ENCODE data around the gene PHACTR2. TPM values are rescaled to one million over a fixed set of nuclear protein-coding genes. Genes with fewer than 3 reads are reported as not detected.
"Not testable (repeated sequence)": the region's sequence is repeated elsewhere in the genome, so short reads cannot be mapped to it uniquely, and the experiment has no call there.

The PHACTR2 gene
- total RNA-seq, 4 donors from 2014 or later: 95.0 to 127 (median 111) TPM

DNA sequence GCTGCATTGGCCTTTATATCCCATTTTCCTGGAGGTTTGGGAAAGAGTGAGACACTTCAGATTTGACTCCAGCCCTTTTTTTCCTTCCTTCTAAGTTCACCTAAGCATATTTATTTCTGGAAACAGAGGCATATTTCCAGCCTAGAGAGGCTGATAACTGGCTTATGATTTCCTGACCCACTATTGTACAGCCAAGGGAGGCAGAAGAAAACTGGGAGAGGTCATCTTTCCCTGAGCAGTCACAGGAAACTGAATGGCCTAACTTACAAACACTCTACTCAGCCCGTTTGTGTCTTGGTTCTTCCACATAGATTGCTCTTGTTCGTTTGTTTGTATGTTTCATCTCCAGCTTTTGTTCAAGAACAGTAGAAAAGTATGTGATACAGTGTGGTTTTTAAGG is 101.2 kb downstream of the PHACTR2 start:
- DNase-seq: no peak
- no peak for TF ChIP-seq POLR2A (IDR thresholded peaks at IDR 0.05)
- TF ChIP-seq, protein P1, sequence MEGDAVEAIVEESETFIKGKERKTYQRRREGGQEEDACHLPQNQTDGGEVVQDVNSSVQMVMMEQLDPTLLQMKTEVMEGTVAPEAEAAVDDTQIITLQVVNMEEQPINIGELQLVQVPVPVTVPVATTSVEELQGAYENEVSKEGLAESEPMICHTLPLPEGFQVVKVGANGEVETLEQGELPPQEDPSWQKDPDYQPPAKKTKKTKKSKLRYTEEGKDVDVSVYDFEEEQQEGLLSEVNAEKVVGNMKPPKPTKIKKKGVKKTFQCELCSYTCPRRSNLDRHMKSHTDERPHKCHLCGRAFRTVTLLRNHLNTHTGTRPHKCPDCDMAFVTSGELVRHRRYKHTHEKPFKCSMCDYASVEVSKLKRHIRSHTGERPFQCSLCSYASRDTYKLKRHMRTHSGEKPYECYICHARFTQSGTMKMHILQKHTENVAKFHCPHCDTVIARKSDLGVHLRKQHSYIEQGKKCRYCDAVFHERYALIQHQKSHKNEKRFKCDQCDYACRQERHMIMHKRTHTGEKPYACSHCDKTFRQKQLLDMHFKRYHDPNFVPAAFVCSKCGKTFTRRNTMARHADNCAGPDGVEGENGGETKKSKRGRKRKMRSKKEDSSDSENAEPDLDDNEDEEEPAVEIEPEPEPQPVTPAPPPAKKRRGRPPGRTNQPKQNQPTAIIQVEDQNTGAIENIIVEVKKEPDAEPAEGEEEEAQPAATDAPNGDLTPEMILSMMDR (IDR thresholded peaks at IDR 0.05): no peak
- Histone ChIP-seq H3K36me3 (peaks cover 0 to 7% of the 10 kb centered on the region in 2 donors), H3K4me1 (peaks cover 12% of the 10 kb centered on the region in 2 donors), H3K4me3 (replicated peaks in 1 of 3) (no peak overlapping the region), H3K9me3 (no peaks in the 10 kb centered on the region), H3K27ac (no peak overlapping the region), H3K27me3 (no peaks in the 10 kb centered on the region)
- WGBS, 2 donors: 74 to 80% methylated on average over 2 of the region's 2 CpGs
- intact Hi-C loops (cut with DNase I): no loop called here

DNA sequence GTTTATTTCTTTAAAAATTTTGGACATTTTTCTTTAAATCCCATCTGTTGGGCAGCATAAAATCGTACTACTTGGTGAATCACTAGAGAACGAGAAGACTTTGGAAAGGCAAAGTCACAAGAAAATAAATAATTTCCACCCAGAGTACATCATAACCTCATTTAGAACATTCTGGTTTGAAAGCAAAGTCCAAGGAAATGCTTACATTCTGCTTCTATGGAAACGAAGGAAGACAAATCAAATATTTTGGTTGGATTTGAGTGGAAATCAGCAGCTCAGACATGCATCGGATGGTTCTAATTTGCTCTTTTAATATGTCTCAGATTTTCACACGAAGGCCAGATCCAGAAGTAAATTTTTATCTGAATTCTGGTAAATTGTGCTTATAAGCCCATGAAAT is 104.7 kb downstream of the PHACTR2 start:
- intact Hi-C loops (cut with DNase I): no loop called here
- Histone ChIP-seq H3K9me3 (no peaks in the 10 kb centered on the region), H3K4me3 (replicated peaks in 1 of 3) (no peak overlapping the region), H3K4me1 (no peaks in the 10 kb centered on the region), H3K27ac (no peak overlapping the region), H3K36me3 (peaks cover 6 to 12% of the 10 kb centered on the region in 2 donors), H3K27me3 (no peaks in the 10 kb centered on the region)
- no peak for DNase-seq
- no peak for TF ChIP-seq POLR2A (IDR thresholded peaks at IDR 0.05)
- TF ChIP-seq, protein P1 (IDR thresholded peaks at IDR 0.05): no peak
- 72 to 85% methylated on average over 5 of the region's 5 CpGs for WGBS, 2 donors

DNA sequence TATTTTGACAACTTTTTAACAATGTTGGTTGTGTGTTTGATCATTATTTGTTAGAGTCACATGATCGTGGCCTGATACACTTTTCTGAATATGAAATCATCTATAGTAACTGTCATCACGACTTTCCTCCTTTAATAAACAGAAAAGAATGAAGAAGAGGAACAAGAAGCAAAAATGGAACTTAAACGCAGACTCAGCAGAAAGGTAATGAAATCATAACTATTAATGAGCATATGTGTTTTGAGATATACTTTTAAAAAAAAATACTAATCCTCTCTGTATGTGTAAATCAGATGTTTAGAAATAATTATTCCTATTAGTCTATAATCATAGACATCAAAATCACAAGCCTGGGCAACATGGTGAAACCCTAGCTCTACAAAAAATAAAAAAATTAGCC is 105.3 kb downstream of the PHACTR2 start:
- Histone ChIP-seq H3K9me3 (no peaks in the 10 kb centered on the region), H3K27me3 (no peaks in the 10 kb centered on the region), H3K4me1 (no peaks in the 10 kb centered on the region), H3K36me3 (peaks cover 6 to 12% of the 10 kb centered on the region in 2 donors), H3K27ac (no peak overlapping the region), H3K4me3 (replicated peaks in 1 of 3) (no peak overlapping the region)
- DNase-seq: no peak
- WGBS, 2 donors: 86 to 92% methylated on average over 3 of the region's 3 CpGs
- intact Hi-C loops (cut with DNase I): no loop called here
- TF ChIP-seq, protein P1 (IDR thresholded peaks at IDR 0.05): no peak
- TF ChIP-seq POLR2A (IDR thresholded peaks at IDR 0.05): no peak

DNA sequence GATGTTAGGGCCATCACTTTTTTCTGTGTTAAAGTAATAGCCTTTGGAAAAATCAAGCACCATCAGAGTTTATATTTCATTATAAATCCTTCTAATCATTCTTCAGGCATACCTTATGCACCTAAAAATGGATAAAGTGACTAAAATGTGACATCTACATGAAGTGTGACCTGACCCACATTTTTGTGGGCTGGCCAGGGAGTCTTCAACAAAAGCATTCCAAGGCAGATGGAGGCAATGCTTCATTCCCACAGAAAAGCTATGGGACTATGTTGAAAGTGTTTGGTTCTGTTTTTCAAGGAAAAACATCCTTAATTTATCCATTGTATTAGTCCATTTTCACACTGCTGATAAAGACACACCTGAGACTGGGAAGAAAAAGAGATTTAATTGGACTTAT is 106.6 kb downstream of the PHACTR2 start:
- Histone ChIP-seq H3K27ac (no peak overlapping the region), H3K27me3 (no peaks in the 10 kb centered on the region), H3K9me3 (no peaks in the 10 kb centered on the region), H3K4me1 (no peaks in the 10 kb centered on the region), H3K36me3 (peaks cover 6 to 17% of the 10 kb centered on the region in 2 donors), H3K4me3 (replicated peaks in 1 of 3) (no peak overlapping the region)
- TF ChIP-seq, protein P1 (IDR thresholded peaks at IDR 0.05): no peak
- no peak for TF ChIP-seq POLR2A (IDR thresholded peaks at IDR 0.05)
- intact Hi-C loops (cut with DNase I): no loop called here
- no peak for DNase-seq

DNA sequence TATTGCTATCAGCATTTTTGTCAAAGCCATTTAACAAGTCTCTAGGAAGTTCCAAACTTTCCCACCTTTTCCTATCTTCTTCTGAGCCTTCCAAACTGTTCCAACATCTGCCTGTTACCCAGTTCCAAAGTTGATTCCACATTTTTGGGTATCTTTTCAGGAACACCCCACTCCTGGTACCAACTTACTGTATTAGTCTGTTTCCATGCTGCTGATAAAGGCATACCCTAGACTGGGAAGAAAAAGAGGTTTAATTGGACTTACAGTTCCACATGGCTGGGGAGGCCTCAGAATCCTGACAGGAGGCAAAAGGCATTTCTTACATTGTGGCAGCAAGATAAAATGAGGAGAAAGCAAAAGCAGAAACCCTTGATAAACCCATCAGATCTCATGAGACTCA is 108.6 kb downstream of the PHACTR2 start:
- H3K4me1 ChIP-seq; H3K27me3 ChIP-seq; H3K9me3 ChIP-seq; H3K27ac ChIP-seq; intact Hi-C loops (cut with DNase I); H3K4me3 ChIP-seq (replicated peaks in 1 of 3); DNase-seq: not testable (repeated sequence)
- peaks cover 12 to 19% of the 10 kb centered on the region in 2 donors for H3K36me3 ChIP-seq

All from thyroid gland (tissue), 4 donors.